ENCODE measurements around the gene ADAMTS2. TPM values are rescaled to one million over a fixed set of nuclear protein-coding genes. Genes with fewer than 3 reads are reported as not detected.

The ADAMTS2 gene
- total RNA-seq, 1 experiment from 2014 or later, result not detected

DNA sequence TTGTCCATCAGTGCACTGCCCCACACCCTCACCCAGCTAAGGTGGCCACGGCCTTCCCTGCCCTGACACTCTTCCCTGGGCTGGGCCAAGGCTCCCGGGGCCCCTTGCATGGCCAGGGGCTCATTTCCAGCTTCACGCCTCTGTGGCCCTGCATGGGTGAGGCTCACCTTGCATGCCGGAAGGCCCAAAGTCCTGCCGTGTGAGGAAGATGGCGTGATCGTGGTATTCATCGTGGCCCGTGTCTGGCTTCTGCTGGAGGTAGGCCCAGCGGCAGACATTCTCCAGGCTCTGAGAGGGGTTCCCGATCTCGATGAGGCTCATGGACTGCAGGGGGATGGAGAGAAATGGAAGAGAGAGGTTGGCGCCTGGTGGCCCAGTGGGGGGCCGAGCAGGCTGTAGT, 186.7 kb downstream of the ADAMTS2 start:
- CTCF ChIA-PET, result no interaction called here
- no peak for DNase-seq
- BruUV-seq (replicated peaks), result no TSS peak
- no peaks in the 10 kb centered on the region for H3K36me3 Mint-ChIP-seq (ENCODE audit: insufficient read depth, unreplicated experiment)
- intact Hi-C loops (cut with micrococcal nuclease; ENCODE audit: unreplicated experiment), result no loop called here
- H3K9me3 Mint-ChIP-seq (ENCODE audit: low read depth, unreplicated experiment), result peaks cover 32% of the 10 kb centered on the region
- no peak overlapping the region for H3K4me3 Mint-ChIP-seq (ENCODE audit: low read depth, unreplicated experiment)
- H3K4me1 Mint-ChIP-seq (ENCODE audit: low read depth, unreplicated experiment), result no peaks in the 10 kb centered on the region
- no peak for TF ChIP-seq CTCF (IDR thresholded peaks at IDR 0.05; ENCODE audit: unreplicated experiment)
- no peak overlapping the region for H3K27ac Mint-ChIP-seq (ENCODE audit: unreplicated experiment)
- H3K27me3 Mint-ChIP-seq (ENCODE audit: unreplicated experiment), result no peaks in the 10 kb centered on the region

- no peak overlapping the region for H3K27ac Mint-ChIP-seq (ENCODE audit: unreplicated experiment)
- DNase-seq, result no peak
- no peak for TF ChIP-seq CTCF (IDR thresholded peaks at IDR 0.05; ENCODE audit: unreplicated experiment)
- H3K27me3 Mint-ChIP-seq (ENCODE audit: unreplicated experiment), result no peaks in the 10 kb centered on the region
- H3K9me3 Mint-ChIP-seq (ENCODE audit: low read depth, unreplicated experiment), result peaks cover 20% of the 10 kb centered on the region
- H3K36me3 Mint-ChIP-seq (ENCODE audit: insufficient read depth, unreplicated experiment), result no peaks in the 10 kb centered on the region
- CTCF ChIA-PET, result interaction anchor here (0.6 kb wide), 1 partner anchor 55 kb away, joined by 3 read pairs; no protein-coding TSS in a partner anchor
- intact Hi-C loops (cut with micrococcal nuclease; ENCODE audit: unreplicated experiment), result no loop called here
- no peak overlapping the region for H3K4me3 Mint-ChIP-seq (ENCODE audit: low read depth, unreplicated experiment)
- H3K4me1 Mint-ChIP-seq (ENCODE audit: low read depth, unreplicated experiment), result no peaks in the 10 kb centered on the region
- BruUV-seq (replicated peaks), result no TSS peak
Measured at GRCh38 chr5:179154991-179155955, 190.0 kb downstream of the ADAMTS2 start.

DNA sequence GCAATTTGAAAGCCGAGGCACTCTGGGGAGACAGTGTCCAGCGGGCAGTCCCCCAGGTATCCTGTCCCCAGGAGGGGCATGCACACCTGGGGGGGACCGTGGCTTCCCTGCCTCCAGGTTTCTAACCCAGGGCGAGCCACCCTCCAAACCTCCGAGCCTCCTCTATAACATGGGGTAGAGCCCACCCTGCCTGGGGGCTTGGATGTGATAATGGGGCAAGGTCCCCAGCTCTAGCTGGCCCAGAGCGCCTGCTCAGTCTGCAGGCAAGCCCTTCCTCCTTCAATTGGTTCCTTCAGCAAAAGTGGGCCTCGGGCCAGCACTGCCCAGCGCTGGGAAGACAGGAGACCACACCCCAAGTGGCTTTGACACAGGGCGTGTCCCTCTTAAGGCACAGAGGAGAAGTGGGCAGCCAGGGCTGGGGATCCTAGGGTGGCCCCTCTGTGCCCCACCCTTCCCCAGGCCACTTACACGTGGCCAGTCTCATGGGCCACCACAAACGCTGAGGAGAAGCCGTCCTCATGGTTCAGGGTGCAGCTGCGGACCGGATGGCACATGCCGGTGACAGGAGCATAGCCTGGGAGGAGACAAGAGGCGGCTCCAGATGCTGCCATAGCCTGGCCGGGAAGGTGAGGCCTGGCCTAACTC, 190.8 kb downstream of the ADAMTS2 start:
- CTCF ChIA-PET, result no interaction called here
- Mint-ChIP-seq H3K9me3 (ENCODE audit: low read depth, unreplicated experiment) (peaks cover 22% of the 10 kb centered on the region), H3K27ac (ENCODE audit: unreplicated experiment) (no peak overlapping the region), H3K36me3 (ENCODE audit: insufficient read depth, unreplicated experiment) (no peaks in the 10 kb centered on the region), H3K4me3 (ENCODE audit: low read depth, unreplicated experiment) (no peak overlapping the region), H3K4me1 (ENCODE audit: low read depth, unreplicated experiment) (no peaks in the 10 kb centered on the region), H3K27me3 (ENCODE audit: unreplicated experiment) (no peaks in the 10 kb centered on the region)
- BruUV-seq (replicated peaks), result no TSS peak
- DNase-seq, result no peak
- intact Hi-C loops (cut with micrococcal nuclease; ENCODE audit: unreplicated experiment), result no loop called here
- TF ChIP-seq CTCF (IDR thresholded peaks at IDR 0.05; ENCODE audit: unreplicated experiment), result no peak

DNA sequence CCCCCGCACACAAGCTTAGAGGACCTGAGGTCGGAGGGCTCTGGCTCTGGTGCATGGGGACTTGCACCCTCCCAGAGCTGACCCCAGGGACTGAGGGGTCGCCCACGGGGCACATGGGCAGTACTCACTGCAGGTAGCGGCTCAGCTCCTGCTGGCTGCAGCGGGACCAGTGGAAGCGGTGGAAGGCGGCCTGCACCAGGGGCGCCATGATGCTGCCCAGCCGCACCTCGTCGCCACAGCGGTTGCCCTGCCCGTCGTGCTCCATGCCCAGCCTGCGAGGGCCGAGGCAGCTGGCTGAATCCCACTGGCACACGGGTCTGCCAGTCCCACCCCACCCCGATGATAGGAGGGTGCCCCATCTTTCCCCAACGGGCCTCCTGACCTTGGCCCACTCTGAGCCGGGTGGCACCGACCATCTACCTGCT, 191.3 kb downstream of the ADAMTS2 start:
- no peak overlapping the region for H3K27ac Mint-ChIP-seq (ENCODE audit: unreplicated experiment)
- H3K27me3 Mint-ChIP-seq (ENCODE audit: unreplicated experiment), result no peaks in the 10 kb centered on the region
- intact Hi-C loops (cut with micrococcal nuclease; ENCODE audit: unreplicated experiment), result no loop called here
- no peak for TF ChIP-seq CTCF (IDR thresholded peaks at IDR 0.05; ENCODE audit: unreplicated experiment)
- no peaks in the 10 kb centered on the region for H3K36me3 Mint-ChIP-seq (ENCODE audit: insufficient read depth, unreplicated experiment)
- CTCF ChIA-PET, result no interaction called here
- no peaks in the 10 kb centered on the region for H3K4me1 Mint-ChIP-seq (ENCODE audit: low read depth, unreplicated experiment)
- no TSS peak for BruUV-seq (replicated peaks)
- DNase-seq, result no peak
- peaks cover 26% of the 10 kb centered on the region for H3K9me3 Mint-ChIP-seq (ENCODE audit: low read depth, unreplicated experiment)
- H3K4me3 Mint-ChIP-seq (ENCODE audit: low read depth, unreplicated experiment), result no peak overlapping the region
